ENCODE results near the gene CST8. TPM values are rescaled to one million over a fixed set of nuclear protein-coding genes. Genes with fewer than 3 reads are reported as not detected.
A peak's percentile ranks its signal among the peaks of the same experiment; 100 is the strongest.

CST8 gene, protein sequence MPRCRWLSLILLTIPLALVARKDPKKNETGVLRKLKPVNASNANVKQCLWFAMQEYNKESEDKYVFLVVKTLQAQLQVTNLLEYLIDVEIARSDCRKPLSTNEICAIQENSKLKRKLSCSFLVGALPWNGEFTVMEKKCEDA
- total RNA-seq (2022) (not detected in 2 replicates), Bru-seq, nascent RNA (not detected), BruChase-seq, experiment 1, labeled RNA remaining after a 6-hour chase (not detected), BruChase-seq, experiment 2, labeled RNA remaining after a 2-hour chase (not detected)
- long read RNA-seq: 0 reads

GRCh38 chr20:23490817-23491216 is at the start of gene CST8:
Gene CST8, plus strand, starts transcription at chr20:23491117. Its CDS starts 551 bp downstream, at chr20:23491668.
- Mint-ChIP-seq H3K27me3 (ENCODE audit: insufficient read depth, unreplicated experiment) (no peaks in the 10 kb centered on the region), H3K9me3 (ENCODE audit: unreplicated experiment) (peaks cover 11% of the 10 kb centered on the region), H3K27ac (ENCODE audit: low read depth, unreplicated experiment) (no peak within 1 kb of the TSS), H3K4me1 (ENCODE audit: insufficient read depth, unreplicated experiment) (no peaks in the 10 kb centered on the region), H3K4me3 (ENCODE audit: unreplicated experiment) (no peak within 1 kb of the TSS), H3K36me3 (ENCODE audit: insufficient read depth, unreplicated experiment) (no peaks in the 10 kb centered on the region)
- TF ChIP-seq, protein P1, sequence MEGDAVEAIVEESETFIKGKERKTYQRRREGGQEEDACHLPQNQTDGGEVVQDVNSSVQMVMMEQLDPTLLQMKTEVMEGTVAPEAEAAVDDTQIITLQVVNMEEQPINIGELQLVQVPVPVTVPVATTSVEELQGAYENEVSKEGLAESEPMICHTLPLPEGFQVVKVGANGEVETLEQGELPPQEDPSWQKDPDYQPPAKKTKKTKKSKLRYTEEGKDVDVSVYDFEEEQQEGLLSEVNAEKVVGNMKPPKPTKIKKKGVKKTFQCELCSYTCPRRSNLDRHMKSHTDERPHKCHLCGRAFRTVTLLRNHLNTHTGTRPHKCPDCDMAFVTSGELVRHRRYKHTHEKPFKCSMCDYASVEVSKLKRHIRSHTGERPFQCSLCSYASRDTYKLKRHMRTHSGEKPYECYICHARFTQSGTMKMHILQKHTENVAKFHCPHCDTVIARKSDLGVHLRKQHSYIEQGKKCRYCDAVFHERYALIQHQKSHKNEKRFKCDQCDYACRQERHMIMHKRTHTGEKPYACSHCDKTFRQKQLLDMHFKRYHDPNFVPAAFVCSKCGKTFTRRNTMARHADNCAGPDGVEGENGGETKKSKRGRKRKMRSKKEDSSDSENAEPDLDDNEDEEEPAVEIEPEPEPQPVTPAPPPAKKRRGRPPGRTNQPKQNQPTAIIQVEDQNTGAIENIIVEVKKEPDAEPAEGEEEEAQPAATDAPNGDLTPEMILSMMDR (IDR thresholded peaks at IDR 0.05; ENCODE audit: unreplicated experiment): no peak
- BruUV-seq (replicated peaks): no TSS peak
- CTCF ChIA-PET: interaction anchor here (0.6 kb wide), 1 partner anchor 180 kb away, joined by 3 read pairs; no protein-coding TSS in a partner anchor
- no peak for DNase-seq (ENCODE audit: unreplicated experiment)
- POLR2A ChIA-PET: interaction anchor here (0.7 kb wide), 1 partner anchor 458 kb away, joined by 3 read pairs; no protein-coding TSS in a partner anchor
- intact Hi-C loops (cut with micrococcal nuclease): no loop called here

- CTCF ChIA-PET: interaction anchor here (0.5 to 13.1 kb wide), 86 partner anchors 8 to 1778 kb away, joined by 3 to 541 read pairs (median 5); partner anchors contain the start of genes CST11, CST5, CST9 and NAPB
- no TSS peak for BruUV-seq (replicated peaks)
- H3K4me1 Mint-ChIP-seq (ENCODE audit: insufficient read depth, unreplicated experiment): peaks cover 25% of the 10 kb centered on the region
- DNase-seq (ENCODE audit: unreplicated experiment): peak; percentile 85
- intact Hi-C loops (cut with micrococcal nuclease): loop anchor here (1.0 to 5.0 kb wide), 3 partner anchors 164 to 555 kb away; no protein-coding TSS in a partner anchor
- no peak overlapping the region for H3K27ac Mint-ChIP-seq (ENCODE audit: low read depth, unreplicated experiment)
- POLR2A ChIA-PET: interaction anchor here (1.0 to 1.3 kb wide), 4 partner anchors 20 to 189 kb away, joined by 3 read pairs; partner anchors contain the start of gene NAPB
- TF ChIP-seq, protein P1 (IDR thresholded peaks at IDR 0.05; ENCODE audit: unreplicated experiment): peak; percentile 86
- no peaks in the 10 kb centered on the region for H3K9me3 Mint-ChIP-seq (ENCODE audit: unreplicated experiment)
- H3K36me3 Mint-ChIP-seq (ENCODE audit: insufficient read depth, unreplicated experiment): no peaks in the 10 kb centered on the region
- H3K27me3 Mint-ChIP-seq (ENCODE audit: insufficient read depth, unreplicated experiment): no peaks in the 10 kb centered on the region
- no peak overlapping the region for H3K4me3 Mint-ChIP-seq (ENCODE audit: unreplicated experiment)
Measured at GRCh38 chr20:23441850-23442313, 49.0 kb upstream of the CST8 start.

- no peak overlapping the region for H3K27ac Mint-ChIP-seq (ENCODE audit: low read depth, unreplicated experiment)
- H3K27me3 Mint-ChIP-seq (ENCODE audit: insufficient read depth, unreplicated experiment): no peaks in the 10 kb centered on the region
- TF ChIP-seq, protein P1 (IDR thresholded peaks at IDR 0.05; ENCODE audit: unreplicated experiment): no peak
- ChIA-PET CTCF (interaction anchor here (0.5 to 13.1 kb wide), 71 partner anchors 9 to 1368 kb away, joined by 3 to 541 read pairs (median 5); partner anchors contain the start of genes CST11, CST9 and NAPB), POLR2A (interaction anchor here (1.1 to 1.5 kb wide), 6 partner anchors 21 to 164 kb away, joined by 3 read pairs; partner anchors contain the start of gene NAPB)
- DNase-seq (ENCODE audit: unreplicated experiment): no peak
- no peaks in the 10 kb centered on the region for H3K36me3 Mint-ChIP-seq (ENCODE audit: insufficient read depth, unreplicated experiment)
- no TSS peak for BruUV-seq (replicated peaks)
- intact Hi-C loops (cut with micrococcal nuclease): loop anchor here (1.0 to 5.0 kb wide), 2 partner anchors 224 to 555 kb away; no protein-coding TSS in a partner anchor
- H3K9me3 Mint-ChIP-seq (ENCODE audit: unreplicated experiment): no peaks in the 10 kb centered on the region
- no peak overlapping the region for H3K4me3 Mint-ChIP-seq (ENCODE audit: unreplicated experiment)
- H3K4me1 Mint-ChIP-seq (ENCODE audit: insufficient read depth, unreplicated experiment): peaks cover 25% of the 10 kb centered on the region
Measured at GRCh38 chr20:23442436-23442835, 48.5 kb upstream of the CST8 start.

DNA sequence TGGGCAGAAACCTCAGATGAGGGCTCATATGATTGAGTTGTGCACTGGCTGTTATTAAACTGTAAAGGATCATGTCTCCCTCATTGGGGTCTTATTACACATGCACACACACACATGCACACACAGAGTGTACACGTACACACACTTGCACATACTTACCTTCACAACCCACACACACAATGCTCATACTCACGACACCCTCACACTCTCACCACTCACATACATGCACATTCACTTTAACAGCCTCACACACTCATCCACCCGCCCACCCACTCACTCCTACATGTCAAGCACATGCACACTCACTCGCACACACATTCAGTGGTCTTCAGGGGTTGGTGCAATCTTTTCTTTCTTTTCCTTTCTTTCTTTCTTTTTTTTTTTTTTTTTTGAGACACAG is 46.1 kb upstream of the CST8 start:
- Mint-ChIP-seq H3K4me1 (ENCODE audit: insufficient read depth, unreplicated experiment) (peaks cover 25% of the 10 kb centered on the region), H3K27me3 (ENCODE audit: insufficient read depth, unreplicated experiment) (no peaks in the 10 kb centered on the region), H3K4me3 (ENCODE audit: unreplicated experiment) (no peak overlapping the region), H3K36me3 (ENCODE audit: insufficient read depth, unreplicated experiment) (no peaks in the 10 kb centered on the region), H3K9me3 (ENCODE audit: unreplicated experiment) (no peaks in the 10 kb centered on the region), H3K27ac (ENCODE audit: low read depth, unreplicated experiment) (peak overlapping the region; percentile 37)
- TF ChIP-seq, protein P1 (IDR thresholded peaks at IDR 0.05; ENCODE audit: unreplicated experiment): no peak
- BruUV-seq (replicated peaks): no TSS peak
- no peak for DNase-seq (ENCODE audit: unreplicated experiment)
- POLR2A ChIA-PET: interaction anchor here (0.8 to 1.3 kb wide), 3 partner anchors 23 to 158 kb away, joined by 3 to 4 read pairs (median 3); partner anchors contain the start of genes NAPB and NXT1
- CTCF ChIA-PET: interaction anchor here (0.6 to 13.1 kb wide), 13 partner anchors 10 to 1057 kb away, joined by 3 to 541 read pairs (median 4); partner anchors contain the start of gene CST9
- intact Hi-C loops (cut with micrococcal nuclease): loop anchor here (5.0 kb wide), 1 partner anchor 552 kb away; no protein-coding TSS in a partner anchor

All from MCF 10A (cell line).